CD1c-positive myeloid dendritic cell (primary cell): ENCODE data around the gene WBP4.
A peak's percentile ranks its signal among the peaks of the same experiment; 100 is the strongest.
"Not testable (repeated sequence)": the region's sequence is repeated elsewhere in the genome, so short reads cannot be mapped to it uniquely, and the experiment has no call there.

Source experiments
- DNase-seq: peaks from one replicate; pipeline ENCODE4 v3.0.0-alpha.2; 2016; ENCODE audit errors: extremely low spot score

Gene WBP4

DNA sequence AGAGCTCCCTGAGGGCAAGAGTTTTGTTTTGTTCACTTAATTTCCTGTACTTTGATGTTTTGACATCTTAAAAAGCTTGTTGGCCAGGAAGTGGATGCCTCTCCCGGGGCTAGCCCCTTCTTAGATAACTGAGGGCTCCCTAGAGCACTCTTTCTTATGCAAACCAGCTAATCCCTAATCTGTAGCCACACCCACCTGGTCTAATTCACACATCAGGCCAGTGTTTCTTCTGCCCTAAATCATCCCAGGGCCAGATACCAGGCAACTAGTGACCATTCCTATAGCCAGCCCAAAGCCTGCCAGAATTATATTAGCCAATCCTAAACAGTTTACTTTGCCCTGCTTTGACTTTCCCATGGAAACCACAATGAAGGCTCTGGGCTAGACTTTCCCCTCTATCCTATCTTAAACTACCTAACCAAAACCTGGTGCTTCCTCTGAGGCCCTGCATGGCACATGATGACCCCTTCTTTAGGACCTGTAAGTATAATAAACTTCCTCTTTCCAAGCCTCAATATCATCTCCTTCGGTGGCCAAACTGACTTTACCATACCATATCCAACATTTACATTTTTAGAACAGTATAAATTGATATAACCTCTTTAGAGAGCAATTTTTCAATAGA is 24.8 kb downstream of the WBP4 start:
- no peak for DNase-seq

DNA sequence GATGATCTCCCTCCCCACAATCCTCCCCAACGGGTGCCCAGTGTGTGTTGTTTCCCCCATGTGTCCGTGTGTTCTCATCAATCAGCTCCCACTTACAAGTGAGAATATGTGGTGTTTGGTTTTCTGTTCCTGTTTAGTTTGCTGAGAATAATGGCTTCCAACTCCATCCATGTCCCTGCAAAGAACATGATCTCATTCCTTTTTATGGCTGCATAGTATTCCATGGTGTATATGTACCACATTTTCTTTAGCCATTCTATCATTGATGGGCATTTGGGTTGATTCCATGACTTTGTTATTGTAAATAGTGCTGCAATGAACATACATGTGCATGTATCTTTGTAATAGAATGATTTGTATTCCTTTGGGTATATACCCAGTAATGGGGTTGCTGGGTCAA is 34.4 kb downstream of the WBP4 start:
- not testable (repeated sequence) for DNase-seq

DNA sequence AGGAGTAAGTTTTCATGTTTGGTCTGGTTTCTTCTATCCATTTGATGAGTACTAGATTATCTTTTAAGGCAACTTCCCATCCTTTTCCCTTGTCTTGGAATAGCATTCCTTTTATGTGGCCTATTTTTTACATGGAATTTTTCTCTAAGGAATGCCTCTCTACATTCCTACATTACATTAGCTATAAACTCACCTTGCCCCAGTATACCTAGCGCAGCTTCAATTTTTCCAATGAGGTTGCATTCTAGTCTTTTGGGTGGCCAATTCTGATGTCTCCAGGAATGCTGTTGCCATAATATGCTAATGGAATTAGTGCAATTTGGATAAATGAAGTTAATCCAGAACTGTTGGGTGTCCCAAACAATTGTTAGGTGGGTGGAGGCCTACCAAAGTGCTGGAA is 37.5 kb downstream of the WBP4 start:
- no peak for DNase-seq

DNA sequence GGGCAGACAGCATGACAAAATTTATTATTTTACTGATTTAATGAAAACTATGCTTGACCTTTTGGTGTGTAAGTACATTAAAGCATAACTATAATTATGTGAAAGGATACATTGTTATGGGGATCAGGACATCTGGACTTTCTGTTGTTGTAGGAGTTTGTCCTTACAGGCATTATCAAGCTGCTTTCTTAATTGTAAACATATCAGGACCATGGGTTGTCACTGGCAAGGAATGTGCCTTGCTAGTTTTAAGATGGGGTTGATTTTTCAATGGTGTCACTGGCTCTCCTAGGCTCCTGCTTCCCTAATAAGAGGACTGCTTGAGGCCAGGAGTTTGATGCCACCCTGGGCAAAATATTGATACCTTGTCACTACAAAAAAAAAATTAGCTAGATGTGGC is 38.7 kb downstream of the WBP4 start:
- DNase-seq = no peak

DNA sequence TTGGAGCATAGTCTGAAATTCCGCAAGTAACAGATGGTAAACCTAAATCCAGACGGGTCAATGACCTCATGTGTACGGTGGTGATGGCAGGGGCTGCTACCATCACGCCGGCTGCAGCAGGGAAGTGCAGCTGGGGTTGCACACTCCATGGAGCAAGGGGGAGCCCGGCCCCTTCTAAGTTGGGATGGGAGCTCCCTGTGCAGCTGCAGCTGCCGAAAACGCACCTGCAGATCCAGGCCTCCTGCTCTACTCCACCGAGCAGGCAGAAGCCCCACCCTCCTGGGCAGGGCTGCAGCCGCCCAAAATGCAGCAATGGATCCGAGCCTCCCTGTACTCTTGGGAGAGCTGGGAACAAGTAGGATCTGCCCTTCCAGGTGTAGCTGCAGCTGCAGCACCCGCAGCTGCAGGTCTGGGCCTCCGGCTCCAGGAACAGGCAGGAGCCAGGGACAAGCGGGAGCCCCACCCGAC is 45.8 kb downstream of the WBP4 start:
- DNase-seq = no peak

DNA sequence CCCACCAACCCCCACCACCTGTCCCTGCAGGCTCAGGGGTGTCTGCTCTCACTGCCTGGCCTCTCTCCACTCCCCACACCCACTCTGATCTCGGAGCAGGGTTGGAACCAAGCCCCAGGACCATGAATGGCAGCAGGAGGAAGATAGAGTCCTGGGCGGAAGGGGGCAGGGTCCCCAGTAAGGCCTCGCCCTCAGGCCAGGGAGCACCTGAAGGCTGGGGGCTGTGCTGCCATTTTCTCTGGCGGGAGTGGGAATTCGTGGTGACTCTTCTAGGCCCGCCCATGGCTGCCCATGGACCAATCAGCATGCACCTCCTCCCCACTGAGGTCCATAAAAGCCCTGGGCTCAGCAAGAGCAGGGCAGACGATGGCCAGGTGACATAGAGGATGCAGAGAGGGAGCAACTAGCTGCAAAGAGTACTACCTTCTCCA is 46.3 kb downstream of the WBP4 start:
- no peak for DNase-seq

DNA sequence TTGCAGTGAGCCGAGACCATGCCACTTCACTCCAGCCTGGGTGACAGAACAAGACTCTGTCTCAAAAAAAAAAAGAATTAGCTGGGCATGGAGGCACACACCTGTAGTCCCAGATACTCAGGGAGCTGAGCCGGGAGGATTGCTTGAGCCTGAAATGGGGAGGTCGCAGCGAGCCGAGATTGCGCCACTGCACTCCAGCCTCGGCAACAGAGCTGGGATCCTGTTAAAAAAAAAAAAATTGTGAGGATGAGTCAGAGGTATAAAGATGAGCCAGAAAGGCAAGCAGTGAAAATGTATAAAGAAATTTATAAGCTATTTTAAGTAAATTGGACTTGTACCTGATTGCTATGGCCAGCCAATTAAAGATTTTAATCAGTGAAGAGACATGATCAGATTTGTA is 50.1 kb downstream of the WBP4 start:
- no peak for DNase-seq

DNA sequence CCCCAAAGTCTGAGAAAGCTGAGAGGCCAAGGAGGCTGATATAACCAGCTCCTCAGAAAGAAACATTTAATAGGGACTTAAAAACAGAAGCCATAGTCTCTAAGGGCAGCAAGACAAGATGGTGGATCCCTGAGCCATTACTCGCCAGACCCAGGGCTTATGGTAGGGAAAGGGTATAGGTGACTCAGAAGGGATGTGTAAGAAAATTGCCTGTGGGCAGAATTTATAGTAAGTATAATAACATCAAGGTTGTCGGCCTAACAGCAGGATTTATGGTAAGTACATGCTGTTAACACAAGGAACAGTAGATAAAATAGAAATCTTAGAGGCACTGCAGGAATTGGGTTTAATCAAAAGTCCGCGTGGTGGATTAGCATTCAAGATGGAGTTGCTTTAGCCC is 56.6 kb downstream of the WBP4 start:
- DNase-seq = no peak

DNA sequence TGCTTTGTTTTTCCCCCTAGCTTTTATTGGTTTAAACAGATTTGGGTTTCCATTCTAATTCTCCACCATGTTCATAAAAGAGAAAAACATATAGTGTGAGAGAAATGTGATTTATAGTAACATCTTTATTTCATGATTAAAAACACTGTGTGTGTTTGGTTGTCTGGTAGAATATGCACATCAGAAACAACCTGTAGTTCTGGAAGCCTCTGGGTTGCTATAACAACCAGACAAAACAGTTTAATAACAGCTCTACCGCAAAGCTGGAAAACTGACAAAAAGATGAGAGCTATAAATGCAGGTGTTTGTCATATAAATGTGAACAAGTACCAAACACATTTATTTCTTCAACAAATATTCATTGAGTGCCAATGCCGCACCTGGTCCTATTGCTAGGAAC is 61.5 kb downstream of the WBP4 start:
- DNase-seq = no peak

DNA sequence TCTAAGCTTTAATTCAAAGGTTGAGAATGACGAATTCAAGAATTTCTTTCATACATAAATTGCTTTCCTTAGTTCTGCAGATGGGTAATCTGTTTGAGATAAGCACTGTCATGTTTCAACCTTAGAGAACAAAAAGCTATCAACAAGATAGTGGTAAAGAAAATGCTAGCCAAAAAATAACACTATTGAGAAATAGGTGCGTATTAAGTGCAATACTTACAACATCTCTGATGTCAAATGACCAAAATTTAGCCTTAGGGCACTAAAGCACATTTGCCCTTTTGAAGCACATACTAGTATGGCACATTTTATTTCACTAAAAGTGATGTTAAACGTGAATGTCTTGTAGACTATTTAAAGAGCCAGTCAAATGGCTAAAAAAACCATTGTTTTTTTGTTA is 66.4 kb downstream of the WBP4 start:
- no peak for DNase-seq

DNA sequence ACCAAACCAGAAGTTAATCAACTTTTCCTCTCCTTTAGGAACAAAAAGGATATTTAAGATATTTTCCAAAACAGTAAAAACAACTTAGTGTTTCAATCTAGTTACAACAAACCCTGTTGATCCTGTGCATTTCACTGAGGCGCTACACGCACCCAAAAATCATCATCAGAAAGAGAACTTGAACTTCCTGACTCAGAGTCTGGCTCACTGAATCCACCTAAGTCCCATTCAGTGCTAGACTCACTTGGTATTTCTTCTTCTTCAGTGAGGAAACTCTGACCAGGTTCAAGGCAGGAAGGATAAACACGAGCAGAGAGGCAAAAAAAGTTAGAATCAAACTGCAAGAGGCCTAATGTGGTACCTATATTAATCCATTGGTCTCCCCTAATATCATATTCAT is 69.0 kb downstream of the WBP4 start:
- DNase-seq = no peak

DNA sequence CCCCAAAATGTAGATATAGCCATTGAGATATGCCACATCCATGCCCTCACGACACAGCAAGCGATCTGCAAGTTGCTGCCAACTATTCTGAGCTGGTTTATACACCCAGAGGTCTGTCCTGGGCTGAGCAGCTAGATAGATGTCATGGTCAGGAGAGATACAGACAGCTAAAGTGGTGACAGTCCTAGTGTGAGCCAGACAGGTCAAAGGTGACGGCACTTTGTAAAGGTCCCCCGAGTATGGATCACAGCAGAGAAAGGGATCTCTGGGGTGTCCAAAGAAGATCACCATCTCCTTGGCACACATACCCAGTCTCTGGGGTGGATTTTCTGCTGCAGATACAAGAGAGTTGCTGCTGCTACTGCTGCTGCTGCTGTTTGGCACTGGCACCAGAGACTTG is 69.9 kb downstream of the WBP4 start:
- not testable (repeated sequence) for DNase-seq

DNA sequence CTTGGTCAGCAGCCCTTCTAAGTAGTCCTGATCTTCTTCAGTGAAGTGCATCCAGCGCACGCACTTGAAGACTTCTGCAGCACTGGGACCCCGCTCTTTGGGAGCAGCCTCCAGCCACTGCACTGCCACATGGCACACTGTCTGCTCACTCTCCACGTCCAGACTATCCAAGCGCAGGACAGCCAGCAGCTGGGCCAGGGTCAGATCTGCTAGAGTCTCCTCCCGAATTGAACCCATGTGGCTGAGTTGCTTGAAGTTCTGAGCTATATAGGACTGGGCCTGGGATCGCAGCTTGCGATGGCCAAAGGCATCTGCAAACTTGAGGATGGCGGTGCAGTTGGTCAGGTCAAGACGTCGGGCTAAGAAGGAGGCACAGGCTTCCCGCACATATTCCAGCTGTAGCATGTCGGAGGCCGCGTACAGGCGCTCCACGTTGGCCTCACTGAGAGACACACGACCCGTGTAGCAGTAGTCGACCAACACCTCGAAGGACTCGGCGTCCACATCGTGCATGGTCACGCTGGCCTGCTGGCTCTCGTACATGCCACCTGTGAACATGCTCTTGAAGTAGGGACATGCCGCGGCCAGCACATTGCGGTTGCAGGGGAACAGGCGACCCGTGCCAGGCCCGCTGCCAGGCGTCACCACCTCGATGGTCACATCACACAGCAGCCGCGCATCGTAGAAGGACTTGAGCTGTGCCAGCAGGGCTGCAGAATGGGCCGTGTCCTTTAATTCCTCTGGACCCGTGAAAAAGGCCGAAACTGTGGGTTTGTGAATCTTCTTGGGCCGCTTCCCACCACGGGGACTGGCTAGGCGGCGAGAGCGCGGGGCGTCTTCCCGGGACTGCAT is 70.6 kb downstream of the WBP4 start:
- DNase-seq = not testable (repeated sequence)

DNA sequence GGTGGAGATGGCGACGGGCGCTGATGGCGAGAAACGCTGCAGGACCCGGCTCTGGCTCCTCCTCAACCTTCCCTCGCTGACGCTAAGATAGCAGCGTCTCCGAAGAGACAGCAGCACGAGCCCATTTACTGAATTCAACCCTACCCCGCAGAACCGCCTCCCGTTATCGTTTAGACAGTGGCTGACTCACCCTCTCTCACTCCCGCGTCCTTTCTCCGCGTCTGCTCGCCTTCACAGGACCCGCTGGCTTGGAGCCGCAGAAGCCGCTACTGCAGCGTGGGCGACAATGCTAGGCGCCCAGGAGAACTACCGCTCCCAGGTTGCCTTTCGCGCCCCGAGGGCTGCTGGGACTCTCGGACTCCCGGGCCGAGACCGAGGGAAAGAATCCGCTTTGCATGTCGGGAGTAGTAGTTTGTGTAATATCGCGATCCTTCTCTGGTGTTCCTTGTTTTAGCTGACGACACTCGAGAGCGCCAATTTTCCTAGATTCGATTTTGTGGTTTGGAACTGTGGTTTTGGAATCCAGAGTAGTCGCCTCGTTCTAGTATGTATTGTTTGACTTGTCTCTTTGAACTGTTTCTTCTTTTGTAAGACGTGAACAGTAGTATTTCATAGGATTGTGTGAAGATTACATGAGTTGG is 71.3 kb downstream of the WBP4 start, which contains the start of gene KBTBD6:
Gene KBTBD6, minus strand, starts transcription at position 291 of the 641 bp plus-strand sequence. CDS start 291 bp downstream, outside the sequence.
- DNase-seq = peak; percentile 99
